HG02642 (cell line): ENCODE results near the gene ST3GAL2.
A peak's percentile ranks its signal among the peaks of the same experiment; 100 is the strongest.

Source experiments
- ATAC-seq: cut with Tn5 transposase; IDR thresholded peaks from one replicate; pipeline ENCODE4 v1.9.1; 2021; ENCODE audit warnings: mild to moderate bottlenecking; ENCODE audit not compliant: unreplicated experiment, poor library complexity

The ST3GAL2 gene

DNA sequence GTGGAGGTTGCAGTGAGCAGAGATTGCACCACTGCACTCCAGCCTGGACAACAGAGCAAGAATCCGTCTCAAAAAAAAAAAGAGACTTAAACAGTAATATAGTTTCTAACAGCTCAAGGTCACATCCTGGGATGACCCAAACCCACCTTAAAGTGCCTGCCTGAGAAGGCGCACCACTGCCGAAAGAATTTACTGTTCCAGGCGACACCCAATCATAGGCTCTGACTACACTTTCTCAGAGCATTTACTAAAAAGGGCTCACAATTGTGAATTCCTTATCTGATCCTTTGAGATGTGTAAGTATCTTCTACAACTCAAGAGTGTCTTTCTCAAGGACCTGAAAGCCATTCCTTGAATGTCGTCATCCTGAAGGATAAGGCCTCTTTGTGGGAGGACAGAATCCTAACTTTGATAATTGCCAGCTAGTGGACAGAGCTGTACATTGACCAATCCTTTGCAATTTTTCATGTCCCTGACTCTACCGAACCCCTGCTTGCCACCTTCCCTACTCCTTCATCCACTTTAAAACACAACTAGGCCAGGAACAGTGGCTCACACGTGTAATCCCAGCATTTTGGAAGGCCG, 2.6 kb upstream of the ST3GAL2 start:
- ATAC-seq, result no peak

DNA sequence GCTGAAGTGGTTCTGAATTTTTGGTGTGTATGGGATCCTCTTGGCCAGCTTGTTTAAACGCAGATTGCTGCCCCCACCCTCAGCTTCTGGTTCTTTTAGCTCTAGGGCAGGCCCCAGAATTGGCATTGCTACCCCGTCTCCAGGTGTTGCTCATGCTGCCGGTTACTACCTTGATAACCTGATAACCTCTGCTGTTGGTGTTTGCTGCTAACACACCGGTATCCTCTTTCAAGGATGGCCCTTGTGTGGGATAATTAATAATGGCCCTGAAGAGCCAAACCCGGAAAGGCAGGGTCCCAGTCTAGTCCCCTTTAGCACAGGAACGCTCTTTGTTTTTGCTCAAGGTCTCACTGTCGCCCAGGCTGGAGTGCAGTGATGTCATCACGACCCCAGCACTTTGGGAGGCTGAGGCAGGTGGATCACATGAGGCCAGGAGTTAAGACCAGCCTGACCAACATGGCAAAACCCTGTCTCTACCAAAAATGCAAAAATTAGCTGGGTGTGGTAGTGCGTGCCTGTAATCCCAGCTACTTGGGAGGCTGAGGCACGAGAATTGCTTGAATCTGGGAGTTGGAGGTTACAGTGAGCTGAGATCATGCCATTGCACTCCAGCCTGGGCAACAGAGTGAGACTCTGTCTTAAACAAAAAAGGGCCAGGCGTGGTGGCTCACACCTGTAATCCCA, 1.3 kb upstream of the ST3GAL2 start:
- no peak for ATAC-seq

DNA sequence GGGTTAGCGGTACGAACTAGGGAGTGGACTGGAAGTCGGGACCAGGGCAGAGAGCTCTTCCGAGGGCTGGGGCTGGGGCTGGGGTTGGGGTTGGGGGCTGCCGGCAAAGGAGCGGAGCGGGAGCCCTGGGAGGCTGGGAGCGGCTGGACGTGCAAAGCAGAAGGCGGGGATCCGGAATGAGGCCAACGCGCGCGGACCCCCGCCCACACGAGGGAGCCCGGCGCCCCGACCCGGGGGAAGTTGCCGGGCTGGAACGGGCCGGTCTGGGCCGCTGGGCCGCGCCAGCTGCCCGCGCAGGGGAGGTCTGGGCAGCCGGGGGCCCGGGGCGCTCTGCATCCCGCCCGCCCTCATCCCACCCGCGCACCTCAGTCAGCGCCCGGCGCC, 323 bp downstream of the ST3GAL2 start:
- ATAC-seq, result no peak

DNA sequence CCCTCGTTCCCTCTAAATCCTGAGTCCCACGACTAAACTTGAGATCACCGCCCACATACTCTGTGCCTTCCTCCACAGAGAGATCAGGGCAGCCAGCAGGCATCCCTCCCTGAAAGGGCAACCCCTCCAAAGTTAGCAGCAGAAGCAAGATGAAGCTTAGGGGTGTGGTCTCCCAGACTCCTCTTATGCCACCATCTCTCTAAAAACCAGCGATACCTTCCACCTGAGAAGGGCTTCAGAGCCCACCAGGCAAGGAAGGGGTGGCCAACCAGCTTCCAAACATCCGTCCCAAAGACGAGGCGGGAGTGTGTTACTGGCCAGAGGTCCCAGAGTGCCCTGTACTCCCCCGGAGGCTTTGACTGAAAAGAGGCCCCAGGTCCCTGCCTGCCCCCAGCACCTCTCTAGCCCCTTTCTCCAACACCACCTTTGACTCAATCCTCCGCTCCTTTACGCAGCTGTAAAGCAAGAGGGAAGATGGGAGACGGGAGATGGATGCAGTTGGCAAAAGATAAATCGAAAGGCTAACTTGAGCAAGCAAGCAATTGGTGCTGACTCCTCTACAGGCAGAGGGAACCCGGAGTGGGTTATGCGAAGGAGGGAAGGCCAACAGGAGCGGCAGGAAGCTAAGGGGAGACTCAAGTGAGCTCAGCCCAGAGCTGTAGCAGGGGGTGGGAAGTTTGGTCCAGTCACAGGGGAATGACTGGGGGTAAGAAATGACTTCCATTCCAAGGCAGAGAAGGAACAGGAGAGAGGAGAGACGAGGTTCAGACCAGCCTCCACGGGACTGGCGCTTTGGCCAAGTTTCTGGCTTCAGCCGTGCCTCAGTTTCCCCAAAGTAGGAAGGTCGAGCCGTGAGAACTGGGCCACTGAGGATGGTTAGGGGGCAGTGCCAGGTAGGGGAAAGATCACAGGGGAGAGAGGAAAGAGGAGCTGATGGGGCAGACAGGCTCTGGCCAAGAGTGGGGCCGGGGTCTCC, 1.0 kb downstream of the ST3GAL2 start:
- no peak for ATAC-seq

DNA sequence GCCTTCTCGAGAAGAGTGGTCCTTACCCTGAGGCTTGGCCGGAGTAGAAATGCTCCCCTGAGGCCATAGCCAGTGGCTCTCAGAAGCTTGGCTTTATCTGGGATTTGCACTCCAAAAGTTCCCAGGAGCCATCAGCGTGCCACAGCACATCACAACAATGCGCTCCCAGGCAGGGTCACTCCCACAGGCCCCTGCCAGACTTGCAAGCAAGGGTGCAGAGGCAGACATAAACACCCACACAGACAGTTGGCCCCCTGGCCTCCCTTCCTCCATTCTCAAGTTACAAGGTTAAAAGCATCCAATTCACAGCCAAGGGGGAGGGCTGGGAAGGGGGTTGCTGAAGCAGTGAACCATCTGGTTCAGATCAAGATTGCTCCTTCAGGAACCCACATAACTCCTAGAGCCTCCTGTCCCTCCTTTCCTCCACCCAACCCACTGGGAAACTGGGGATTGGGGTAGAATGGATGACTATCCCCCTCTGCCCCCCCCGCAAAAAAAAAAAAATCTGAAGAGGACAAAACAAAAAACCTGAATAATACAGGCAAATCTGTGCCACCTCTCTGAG, 1.8 kb downstream of the ST3GAL2 start:
- no peak for ATAC-seq

DNA sequence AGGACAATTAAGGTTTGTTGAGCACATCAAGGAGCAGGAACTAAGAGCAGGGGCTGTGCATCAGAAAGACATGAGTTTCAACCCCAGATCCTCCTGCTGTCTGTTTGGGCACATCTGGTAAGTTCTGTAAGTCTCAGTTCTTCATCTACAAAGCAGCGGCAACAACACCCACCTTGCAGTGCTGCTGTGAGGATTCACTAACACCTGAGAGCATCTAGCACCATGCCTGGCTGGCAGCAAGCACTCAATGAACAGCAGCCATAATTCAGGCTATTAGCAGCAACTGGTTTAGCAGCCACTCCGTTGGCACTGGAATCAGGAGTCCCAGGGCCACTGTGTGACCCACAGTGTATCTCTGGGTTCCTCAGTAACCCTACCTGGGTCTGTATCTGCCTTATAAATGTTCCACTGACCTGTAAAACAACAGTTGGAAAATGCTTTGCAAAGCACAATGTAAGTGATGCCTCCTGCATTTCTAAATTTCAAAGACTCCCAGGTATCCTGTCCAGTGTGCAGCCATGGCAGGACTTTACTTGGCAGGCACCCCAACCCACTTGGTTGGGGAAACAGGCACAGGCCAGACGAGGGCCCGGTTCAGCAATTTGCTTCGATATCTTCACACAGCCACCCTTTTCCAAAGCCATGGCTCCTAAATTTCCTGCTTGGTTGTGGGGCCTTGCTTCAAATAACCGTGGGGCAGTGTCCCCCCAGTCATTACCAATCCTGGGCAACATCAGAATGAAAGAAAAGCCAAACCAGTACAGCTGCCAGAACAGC, 4.2 kb downstream of the ST3GAL2 start:
- ATAC-seq, result no peak

DNA sequence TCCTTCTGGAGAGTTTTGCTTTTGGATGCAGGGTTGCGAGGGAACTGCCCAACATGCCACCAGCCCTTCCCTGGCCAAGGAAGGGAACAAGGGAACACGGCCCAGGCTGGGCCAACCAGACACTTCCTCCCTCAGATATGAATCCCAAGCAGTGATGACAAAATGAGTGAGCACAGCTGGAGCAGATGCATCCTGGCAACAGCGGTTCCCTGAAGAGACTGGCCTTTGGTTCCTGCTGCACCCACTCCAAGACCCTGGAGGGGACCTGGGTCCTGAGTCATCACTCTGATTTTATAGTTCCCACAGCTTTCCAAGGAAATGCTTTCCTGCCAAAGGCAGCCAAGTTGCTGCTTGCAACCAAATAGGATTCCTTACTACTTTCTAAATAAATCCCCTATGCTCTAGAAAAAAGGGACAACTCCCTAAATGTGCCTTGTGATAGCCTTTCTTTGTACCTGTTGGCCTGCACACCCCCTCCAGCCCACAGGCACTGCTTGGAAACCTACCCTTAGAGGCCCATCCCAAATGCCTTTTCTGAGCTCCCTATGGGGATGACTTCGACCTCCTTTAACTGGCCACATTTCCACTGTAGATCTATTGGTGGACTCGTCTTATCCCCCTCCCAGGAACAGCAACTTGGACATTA, 5.3 kb downstream of the ST3GAL2 start:
- no peak for ATAC-seq

DNA sequence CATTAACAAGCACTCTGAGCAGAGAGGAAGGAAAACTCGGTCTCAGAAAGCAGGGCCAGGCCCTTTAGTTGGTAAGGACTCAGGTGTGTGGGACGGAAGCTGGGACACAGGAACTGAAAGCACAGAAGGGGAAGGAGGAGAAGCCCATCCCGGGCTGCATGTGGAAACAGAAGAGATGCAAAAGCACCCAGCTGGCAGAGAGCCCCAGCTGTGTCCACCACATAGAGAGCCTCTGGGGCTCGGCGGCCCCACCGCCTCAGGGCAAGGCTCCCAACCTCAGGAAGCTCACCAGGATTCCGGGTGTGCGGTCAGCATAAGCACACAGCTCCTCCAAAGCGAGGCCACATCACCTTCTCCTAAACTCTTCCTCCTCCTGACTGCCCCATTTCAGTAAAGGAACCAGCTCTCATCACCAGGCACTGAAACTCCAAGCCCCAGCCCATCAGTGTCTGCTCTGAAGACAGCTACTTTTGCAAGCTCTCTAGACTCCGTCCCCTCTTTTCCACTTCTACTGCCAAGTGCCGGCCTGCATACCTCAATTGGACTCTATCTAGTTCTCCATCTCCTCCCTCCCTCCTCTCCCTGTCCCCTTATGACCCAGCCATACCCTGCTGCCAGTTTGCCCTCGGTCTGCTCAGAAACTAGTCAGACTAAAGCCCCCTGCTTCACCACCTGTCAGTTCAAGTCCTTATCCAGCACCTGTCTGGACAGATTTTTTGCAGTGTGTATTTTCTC, 6.0 kb downstream of the ST3GAL2 start:
- no peak for ATAC-seq

DNA sequence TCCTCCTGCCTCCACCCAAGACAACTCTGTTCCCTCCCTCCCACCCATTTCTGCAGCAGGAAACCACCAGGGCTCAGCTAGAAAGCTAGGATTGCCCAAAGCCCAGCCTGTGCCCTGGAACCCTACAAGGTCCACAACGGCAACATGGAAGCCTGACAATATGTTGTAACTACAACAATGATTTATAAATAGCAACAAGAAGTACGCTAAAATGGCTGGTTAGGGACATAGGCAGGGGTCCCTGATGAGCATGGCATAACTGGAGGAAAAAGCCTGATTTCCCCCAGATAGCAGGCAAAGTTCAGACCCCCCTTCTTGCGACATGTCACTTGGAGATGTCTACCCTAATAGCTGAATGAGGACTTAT, 6.6 kb downstream of the ST3GAL2 start:
- ATAC-seq, result no peak

DNA sequence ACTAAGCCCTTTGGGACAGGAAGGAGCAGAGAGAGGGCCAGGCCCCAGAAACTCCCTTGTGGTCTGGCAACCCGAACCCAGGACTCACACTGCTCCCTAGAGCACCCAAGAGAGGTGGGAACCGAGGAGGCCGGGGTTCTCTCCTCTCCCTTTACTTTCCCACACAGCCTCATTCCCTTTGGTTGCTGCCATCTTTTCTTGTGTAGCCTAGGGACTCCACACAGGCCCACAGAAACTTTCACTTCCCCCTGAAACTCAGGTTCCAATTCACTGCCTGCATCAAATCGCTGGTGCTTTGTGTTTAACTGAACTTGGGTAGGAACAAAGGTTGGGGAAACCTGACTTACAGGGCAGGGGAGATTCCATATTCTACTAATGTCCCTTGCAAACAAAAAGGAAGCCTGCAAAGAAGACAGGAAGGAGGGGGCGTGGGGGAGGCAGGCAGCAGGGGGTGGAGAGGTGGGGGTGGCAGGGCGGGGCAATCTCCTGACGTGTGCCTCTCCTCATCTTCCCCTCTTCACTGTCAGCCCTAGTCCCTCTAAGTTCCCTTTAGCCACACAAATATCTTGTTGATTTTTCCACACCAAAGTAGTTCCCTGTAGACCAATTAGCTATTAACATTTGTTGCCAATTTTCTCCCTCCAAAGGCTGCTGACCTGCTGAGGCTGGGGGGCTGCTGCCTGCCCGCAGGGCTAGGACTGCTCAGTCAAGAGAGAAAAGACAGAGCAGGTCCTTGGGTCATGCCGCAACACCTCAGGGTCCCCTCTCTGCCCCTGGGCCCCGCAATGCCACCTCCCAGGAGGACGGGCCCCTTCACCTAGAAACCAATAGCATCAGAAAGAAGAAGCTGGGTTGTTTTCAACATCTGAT, 8.0 kb downstream of the ST3GAL2 start:
- ATAC-seq, result peak; percentile 49

DNA sequence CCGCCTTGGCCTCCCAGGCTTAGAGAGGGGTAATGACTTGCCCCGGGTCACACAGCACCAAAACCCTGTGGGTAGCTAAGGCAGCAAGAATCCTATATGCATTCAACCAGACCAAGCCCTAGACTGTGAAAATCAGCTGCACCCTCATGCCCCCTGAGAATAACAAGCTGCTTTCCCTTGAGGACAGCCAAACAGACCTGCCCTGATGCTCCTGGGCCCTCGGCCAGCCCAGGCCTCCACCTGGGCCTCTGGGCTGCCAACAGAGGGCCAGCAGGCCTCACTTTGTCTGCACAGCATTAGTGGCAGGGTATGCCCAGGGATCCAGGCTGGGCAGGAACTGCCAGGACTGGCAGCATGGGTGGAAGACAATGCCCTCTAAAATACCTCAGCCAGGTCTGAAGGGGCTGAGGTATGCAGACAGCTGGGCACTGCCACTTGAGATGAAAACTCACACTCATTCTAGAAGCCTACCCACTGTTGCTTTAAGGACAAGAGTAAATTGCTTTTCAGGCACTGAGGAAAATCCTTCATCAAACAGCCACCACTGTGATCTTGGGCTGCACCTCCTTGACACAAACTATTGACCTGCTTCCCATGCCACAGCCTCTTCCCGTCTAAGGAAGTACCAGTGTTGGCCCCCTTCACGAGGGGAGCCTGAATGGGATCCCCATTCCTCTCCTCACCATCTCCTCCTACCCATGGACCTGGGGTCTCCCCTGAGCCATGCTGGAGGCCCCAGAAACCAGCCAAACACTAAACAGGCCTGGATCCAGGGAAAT, 8.8 kb downstream of the ST3GAL2 start:
- no peak for ATAC-seq

DNA sequence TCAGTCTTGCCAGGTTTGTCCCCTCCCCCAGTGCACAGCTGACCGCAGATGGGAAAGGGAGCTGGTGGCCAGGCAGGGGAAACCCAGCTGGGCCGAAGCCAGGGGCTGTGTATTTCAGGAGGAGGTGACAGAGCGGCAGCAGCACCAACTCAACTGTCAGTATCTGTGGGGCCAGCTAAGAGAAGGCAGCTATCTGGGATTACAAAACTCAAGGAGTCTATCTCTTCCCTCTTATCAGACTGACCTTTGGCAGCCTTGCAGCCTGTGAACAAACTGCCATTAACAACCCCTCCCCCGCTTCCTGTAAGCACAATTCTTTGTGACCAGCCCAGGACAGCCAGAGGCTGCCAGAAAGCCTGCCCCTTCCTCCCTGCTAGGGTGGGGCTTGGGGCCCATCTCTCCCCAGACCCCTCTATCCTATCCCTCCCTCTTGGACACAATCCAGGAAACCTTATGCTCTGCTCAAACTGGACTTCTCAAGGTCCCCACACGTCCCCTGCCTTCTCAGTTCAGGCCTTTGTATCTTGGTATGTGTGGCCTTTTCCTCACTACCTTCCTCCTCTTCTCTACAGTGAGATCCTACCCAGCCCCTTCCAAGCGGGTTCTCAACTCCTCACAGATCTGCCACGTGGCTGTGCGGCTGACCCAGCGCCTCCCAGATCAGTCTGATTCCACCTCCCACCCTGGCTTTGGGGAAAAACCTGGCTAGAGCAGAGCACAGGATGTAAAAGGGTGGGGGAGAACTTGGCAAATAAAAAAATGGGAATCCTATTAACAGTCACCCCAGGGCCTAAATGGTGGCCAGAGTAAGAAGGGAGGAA, 10.5 kb downstream of the ST3GAL2 start:
- peak; percentile 31 for ATAC-seq

DNA sequence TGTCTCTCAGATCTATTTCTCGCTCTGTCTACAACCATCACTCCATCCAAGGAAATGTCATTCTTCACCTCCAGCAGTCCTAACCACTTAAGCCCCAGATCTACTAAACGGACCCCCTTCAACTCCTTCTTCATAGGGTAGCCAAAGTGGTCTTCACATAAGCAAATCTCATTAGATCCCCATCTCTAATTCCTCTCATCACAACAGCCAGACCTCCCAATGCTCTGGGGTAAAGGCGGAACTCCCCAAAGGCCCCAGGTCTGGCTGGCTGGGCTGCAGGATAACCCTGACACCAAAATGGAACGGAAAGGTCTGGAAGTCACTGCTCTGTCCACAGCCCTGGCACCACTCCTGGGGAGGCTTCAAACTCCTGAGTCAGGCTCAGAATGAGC, 11.1 kb downstream of the ST3GAL2 start:
- no peak for ATAC-seq

DNA sequence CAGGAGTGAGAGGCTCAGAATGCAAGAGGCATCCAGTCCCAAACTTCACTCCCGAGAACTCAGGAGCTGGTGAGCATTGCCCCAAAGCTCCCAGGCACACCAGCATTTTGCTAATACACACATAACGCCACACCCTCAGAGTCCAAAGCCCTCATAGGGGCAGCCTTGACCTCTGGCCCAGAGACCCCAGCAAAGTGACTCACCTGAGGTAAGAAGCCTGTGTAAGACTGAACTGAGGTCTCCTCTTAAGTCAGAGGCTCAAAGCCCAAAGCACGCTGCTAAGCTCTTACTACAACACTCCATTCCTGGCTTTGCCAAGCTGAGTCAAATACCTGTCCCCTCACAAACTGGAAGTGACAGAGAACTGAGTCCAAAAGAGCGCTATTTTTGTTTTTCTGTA, 16.4 kb downstream of the ST3GAL2 start:
- ATAC-seq, result no peak

DNA sequence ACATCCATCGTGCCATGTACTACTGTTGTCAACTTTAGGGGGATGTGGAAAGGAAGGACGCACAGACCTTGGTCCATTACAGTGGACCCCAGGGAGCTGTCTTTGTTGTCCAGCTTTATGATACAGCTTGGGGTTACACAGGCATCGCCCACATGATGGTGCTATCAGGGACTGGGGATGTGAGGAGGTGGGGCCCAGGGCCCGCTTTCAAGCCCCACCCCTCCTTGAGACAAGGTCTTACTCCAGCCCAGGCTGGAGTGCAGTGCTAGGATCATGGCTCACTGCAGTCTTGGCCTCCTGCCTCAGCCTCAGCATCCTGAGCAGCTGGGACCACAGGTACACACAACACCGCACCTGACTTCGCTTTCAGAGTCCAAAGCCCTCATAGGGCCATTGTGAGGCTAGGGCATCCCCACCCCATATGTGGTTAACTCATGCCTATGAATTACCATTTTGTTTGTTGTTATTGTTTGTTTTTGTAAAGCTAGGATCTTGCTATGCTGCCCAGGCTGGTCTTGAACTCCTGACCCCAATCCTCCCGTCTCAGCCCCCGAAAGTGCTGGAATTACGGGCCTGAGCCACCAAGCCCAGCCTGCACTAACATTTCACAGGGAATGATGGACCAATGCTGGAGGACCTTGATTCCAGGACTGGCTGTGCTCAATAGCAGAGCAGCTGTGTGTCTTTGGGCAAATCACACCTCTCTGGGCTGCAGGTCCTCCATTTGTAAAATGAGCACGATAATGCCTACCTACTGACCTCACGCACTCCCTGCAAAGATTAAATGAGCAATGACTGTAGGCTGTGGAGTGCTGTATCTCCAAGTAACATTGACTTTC, 17.2 kb downstream of the ST3GAL2 start:
- no peak for ATAC-seq

DNA sequence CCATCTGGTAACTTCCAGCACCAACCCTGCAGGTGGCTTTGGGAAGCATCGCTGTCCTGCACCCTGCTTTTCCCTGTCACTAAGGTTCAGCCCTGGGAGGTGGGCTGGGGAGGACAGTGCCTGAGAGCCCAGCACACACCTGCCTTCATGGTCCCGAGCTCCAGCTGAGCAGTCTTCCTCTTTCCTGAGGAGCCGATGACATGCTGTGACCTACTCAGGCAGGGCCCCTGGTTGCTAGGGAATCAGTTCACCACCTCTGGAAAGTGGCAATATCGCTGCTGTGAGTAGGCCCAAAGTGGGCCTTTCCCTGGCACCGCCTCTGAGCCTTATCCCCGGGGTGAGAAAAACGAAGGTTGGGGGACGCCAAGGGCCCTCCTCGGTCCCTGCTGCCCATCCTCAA, 17.9 kb downstream of the ST3GAL2 start:
- ATAC-seq, result no peak
